GM04503 (cell line): ENCODE results near the gene LIG4.

Experiments
- DNase-seq: peaks from one replicate; pipeline ENCODE4 v3.0.0-alpha.2; 2012; ENCODE audit warnings: low read depth

LIG4 gene

DNA sequence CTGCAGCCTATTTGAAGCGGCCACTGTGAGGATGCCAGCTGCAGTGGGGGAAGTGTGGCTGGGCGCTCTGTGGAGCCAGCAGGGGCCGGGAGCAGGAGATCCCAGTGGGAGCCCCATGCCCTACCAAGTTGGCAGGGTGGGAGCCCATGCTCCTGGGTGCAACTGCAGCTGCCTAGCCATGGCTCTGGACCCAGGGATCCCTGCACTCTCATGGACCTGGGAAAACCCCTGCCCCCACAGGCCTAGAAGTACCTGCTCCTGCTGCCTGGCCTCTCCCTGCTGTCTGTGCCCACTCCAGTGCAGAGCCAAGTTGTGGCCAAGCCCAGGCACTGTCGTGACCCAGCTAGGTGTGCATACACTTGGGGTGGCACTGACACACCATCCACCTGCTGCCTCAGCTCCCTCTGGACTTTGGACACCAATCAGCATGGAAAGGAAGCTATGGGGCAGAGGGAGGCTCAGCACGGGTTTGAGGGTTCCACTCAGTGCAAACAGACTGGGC, 20.9 kb downstream of the LIG4 start:
- no peak for DNase-seq

DNA sequence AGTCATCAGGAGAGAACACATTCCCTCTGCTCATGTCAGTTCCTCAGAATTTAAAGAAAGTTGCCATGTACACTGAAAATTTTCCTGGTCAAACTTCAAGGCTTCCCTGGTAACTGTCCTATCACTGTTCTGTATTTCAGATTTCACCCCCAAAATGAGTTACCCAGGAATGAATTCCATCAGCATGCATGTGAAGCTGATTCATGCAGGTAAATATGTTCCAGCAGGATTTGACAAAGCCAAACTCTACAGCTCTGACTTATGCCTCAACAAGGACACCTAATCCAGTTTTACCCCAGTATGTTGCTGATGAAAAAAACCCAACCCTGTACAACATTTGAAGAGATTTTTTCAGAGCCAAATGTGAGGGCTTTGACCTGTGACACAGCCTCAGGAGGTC, 21.5 kb downstream of the LIG4 start:
- no peak for DNase-seq

DNA sequence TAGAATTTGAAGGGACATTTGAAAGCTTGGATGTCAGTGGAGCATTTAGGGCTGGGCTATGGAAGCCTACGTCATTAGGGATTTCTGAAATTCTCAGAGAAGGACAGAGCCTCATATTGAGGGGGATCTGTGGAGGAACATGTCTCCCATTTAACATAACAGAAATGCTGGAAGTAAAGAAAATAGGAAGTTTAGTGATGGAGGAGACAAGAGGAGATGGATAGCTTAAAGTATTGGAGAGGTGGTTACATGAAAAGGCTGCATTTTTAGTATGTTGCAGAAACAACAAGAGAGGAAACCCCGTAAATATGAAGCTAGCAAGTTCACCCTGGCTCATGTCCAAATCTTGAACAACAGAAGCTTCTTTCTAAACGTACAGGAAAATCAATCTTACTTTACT, 24.4 kb downstream of the LIG4 start:
- DNase-seq: no peak

DNA sequence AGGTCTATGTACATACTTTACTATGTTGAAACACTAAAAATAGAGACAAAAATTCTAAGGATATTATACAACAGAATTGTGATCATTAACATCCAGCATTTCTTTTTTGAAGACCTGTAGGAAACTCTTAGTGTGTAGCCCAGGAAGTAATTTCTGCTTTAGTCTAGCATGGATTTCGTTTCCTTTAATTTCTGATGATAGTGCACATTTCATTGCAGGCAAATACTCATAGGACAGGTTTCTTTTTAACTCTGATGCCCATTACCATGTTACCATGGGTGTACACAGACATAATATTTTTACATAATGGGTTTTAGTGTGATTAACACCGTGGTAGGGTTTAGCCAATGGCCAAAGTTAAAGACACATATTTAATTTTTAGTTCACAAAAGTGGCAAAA, 27.1 kb downstream of the LIG4 start:
- no peak for DNase-seq

DNA sequence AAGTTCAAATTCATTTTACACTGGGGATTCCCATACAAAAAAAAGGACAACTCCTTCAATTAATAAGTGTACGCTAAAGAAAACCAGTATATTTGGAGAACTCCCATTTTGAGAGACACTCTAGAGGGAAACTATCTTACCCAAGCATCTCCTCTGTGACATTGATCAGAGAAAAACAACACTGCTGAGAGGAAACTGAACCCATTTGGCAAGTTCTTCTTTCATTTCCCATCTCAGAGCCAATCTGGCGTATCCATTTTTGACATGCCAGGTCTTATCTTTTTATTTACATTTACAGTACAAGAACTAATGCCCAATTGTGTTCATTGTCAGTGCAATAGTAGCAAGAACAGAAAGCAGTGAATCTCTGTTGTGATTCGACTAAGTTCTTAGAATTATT, 30.1 kb downstream of the LIG4 start:
- DNase-seq: no peak

DNA sequence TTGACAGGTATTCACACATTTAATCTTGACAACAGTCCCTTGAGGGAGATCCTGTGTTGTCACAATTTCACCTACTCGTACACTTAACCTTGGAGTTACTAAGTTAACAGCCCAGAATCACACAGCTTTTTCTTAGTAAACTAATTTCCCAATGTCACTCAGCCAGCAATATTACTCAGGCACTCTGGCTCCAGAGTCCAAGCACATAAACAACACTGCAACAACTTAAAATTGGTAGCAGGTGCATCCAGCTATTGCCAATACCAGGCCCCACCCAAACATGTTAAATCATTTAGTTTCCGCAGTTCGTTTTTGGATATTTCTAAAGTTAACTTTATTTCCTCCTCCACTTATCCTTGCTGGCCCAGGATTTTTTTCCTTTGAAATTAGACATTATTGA, 32.7 kb downstream of the LIG4 start:
- DNase-seq: no peak

DNA sequence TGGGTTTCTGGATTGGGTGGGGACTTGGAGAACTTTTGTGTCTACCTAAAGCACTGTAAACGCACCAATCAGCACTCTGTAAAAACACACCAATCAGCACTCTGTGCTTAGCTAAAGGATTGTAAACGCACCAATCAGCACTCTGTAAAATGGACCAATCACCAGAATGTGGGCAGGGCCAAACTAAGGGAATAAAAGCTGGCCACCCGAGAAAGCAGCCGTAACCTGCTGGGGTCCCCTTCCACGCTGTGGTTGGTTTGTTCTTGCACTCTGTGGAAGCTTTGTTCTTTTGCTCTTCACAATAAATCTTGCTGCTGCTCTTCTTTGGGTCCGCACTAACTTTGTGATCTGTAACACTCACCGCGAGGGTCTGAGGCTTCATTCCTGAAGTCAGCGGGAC, 37.3 kb downstream of the LIG4 start:
- no peak for DNase-seq

DNA sequence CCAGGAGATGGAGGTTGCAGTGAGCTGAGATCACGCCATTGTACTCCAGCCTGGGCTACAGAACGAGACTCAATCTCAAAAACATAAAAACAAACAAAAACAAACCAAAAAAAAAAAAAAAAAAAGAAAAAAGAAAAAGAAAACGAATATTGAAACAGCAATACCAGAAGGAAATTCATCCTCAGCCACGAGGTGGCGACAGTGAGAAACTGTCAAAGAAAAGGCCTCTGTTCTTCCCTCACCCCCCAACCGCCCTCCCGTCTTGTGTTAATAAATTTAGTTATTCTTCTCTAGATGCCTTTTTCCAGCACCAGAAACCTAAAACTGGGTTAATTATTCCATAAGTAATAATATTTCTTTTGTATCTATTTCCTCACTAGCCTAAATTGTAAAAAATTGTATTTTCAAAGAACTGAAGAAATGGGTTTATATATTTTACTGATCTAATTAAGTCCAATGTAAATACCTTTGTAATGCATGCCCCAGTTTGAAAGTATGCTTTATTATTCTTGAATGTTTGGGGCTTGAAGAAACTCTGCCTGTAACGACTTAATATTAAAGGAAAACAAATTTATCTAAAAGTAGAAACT, 38.6 kb downstream of the LIG4 start:
- DNase-seq: no peak

DNA sequence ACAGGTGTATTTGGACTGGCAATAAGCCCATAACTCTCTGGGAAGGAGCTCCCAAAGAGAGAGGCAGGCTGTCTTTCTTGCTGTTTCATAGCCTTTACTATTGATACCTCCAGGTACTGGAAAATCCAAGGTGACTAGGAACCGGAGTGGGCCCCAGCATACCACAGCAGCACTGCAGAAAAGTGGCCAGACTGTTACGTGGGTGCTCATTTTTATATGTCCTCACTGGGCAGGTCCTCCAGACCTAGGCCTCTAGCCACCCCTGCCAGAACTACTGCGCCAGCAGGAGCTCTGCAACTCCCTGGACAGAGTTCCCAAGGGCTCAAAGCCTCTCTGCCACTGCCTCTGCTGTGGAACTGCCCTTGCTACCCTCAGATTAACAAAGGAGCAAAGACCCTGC, 46.4 kb downstream of the LIG4 start:
- DNase-seq: no peak

DNA sequence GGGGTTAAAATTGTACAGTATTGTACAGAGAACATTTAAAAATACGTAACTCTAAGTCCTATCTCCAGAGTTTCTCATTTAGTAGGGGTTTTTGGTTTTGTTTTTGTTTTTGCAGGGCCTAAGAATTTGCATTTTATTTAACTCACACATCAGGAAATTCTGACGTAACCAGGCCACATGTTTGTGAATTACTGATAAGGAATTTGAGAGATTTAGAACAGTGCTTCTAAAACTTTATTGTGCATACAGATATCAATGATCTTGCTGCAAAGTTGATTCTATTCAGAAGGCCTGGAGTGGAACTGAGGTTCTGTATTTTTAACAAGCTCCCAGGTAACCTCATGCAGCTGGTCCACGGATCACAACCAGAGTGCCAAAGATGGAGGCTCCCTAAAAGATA, 49.3 kb downstream of the LIG4 start:
- no peak for DNase-seq

DNA sequence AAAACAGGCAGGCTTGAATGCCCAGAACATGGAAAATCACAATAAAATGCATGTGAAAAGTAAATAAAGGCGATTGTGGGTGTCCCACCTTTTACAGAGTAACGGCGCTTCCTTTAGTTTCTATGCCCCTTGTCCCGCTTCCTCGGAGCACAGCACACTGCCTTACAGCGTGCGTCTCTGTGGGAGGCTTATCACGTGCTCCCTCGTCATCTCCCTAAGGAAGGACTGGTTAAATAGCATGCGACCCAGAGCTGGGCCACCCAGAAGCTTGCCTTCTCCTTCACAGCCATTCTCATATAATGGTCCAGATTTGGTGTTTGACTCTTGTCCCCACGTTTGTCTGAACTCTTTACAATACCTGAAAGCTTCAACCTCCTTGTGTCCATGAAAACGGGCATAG, 56.6 kb downstream of the LIG4 start:
- DNase-seq: no peak
